GM19025 (cell line): ENCODE results near the gene AP2A2.

Experiments
- ATAC-seq: cut with Tn5 transposase; IDR thresholded peaks from one replicate; pipeline ENCODE4 v1.9.1; 2021; ENCODE audit warnings: mild to moderate bottlenecking, low read depth, moderate library complexity; ENCODE audit not compliant: unreplicated experiment

AP2A2 gene

GRCh38 chr11:923691-924405, 1.8 kb upstream of the AP2A2 start:
- ATAC-seq: no peak

GRCh38 chr11:924406-925157, 1.1 kb upstream of the AP2A2 start:
- no peak for ATAC-seq

GRCh38 chr11:925158-925495, 543 bp upstream of the AP2A2 start:
- ATAC-seq: no peak

- ATAC-seq: no peak
Observed at GRCh38 chr11:926341-926916, 759 bp downstream of the AP2A2 start.

GRCh38 chr11:927871-928270, 2.2 kb downstream of the AP2A2 start:
- no peak for ATAC-seq

- no peak for ATAC-seq
Observed at GRCh38 chr11:928786-929185, 3.1 kb downstream of the AP2A2 start.

GRCh38 chr11:929405-929804, 3.7 kb downstream of the AP2A2 start:
- no peak for ATAC-seq

- no peak for ATAC-seq
Observed at GRCh38 chr11:931385-931784, 5.7 kb downstream of the AP2A2 start.

- no peak for ATAC-seq
Observed at GRCh38 chr11:932435-932834, 6.8 kb downstream of the AP2A2 start.

GRCh38 chr11:933142-933851, 7.6 kb downstream of the AP2A2 start:
- ATAC-seq: no peak

GRCh38 chr11:933936-934335, 8.3 kb downstream of the AP2A2 start:
- ATAC-seq: no peak

GRCh38 chr11:934527-934926, 8.9 kb downstream of the AP2A2 start:
- no peak for ATAC-seq

- ATAC-seq: no peak
Observed at GRCh38 chr11:936199-936598, 10.5 kb downstream of the AP2A2 start.

GRCh38 chr11:937841-938261, 12.2 kb downstream of the AP2A2 start:
- no peak for ATAC-seq

- no peak for ATAC-seq
Observed at GRCh38 chr11:940496-941135, 14.9 kb downstream of the AP2A2 start.

- no peak for ATAC-seq
Observed at GRCh38 chr11:942823-943222, 17.2 kb downstream of the AP2A2 start.

GRCh38 chr11:944711-945470, 19.2 kb downstream of the AP2A2 start:
- ATAC-seq: no peak

- ATAC-seq: no peak
Observed at GRCh38 chr11:945986-946385, 20.3 kb downstream of the AP2A2 start.

GRCh38 chr11:947744-948143, 22.1 kb downstream of the AP2A2 start:
- ATAC-seq: no peak

- ATAC-seq: no peak
Observed at GRCh38 chr11:951507-951906, 25.8 kb downstream of the AP2A2 start.
